Astrocyte of the spinal cord (primary cell): Measurements from ENCODE around the gene SLC12A3.
A peak's percentile ranks its signal among the peaks of the same experiment; 100 is the strongest.
"Not testable (repeated sequence)": the region's sequence is repeated elsewhere in the genome, so short reads cannot be mapped to it uniquely, and the experiment has no call there.

Experiments
- DNase-seq: peaks from one replicate; pipeline ENCODE4 v3.0.0; 2011; ENCODE audit warnings: low read depth, low spot score
- H3K4me3 ChIP-seq: 2 replicates; pipeline ENCODE4 v1.5.1; 2011; ENCODE audit warnings: low read depth, mild to moderate bottlenecking, low read length, moderate library complexity
- in situ Hi-C: cut with HindIII; loops from 2 replicates; pipeline ENCODE4 v1.10.0; 2017; ENCODE audit warnings: low sequenced_read_pairs
- TF ChIP-seq, protein P1 (sequence below): IDR thresholded peaks from 2 replicates; pipeline ENCODE4 v1.5.1; 2012; ENCODE audit warnings: low read depth, mild to moderate bottlenecking, low read length, inconsistent platforms

SLC12A3 gene

DNA sequence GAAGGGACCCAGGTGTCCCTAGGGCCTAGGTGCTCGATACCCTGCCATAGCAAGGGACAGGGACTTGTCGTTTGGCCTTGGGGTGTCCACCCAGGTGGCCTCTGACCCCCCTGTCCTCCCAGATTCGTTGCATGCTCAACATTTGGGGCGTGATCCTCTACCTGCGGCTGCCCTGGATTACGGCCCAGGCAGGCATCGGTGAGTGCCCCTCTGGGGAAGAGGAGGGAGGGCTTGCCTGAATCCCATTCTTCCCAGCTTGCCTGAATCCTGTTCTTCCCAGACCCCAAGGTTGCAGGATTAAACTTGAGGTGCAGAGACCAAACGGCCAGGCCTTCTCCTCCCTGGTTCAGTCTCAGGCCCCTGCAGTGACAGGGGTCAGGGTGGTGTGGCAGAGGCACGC, 3.2 kb downstream of the SLC12A3 start:
- no peak overlapping the region for H3K4me3 ChIP-seq
- no peak for DNase-seq
- in situ Hi-C loops, result no loop called here
- TF ChIP-seq, protein P1, sequence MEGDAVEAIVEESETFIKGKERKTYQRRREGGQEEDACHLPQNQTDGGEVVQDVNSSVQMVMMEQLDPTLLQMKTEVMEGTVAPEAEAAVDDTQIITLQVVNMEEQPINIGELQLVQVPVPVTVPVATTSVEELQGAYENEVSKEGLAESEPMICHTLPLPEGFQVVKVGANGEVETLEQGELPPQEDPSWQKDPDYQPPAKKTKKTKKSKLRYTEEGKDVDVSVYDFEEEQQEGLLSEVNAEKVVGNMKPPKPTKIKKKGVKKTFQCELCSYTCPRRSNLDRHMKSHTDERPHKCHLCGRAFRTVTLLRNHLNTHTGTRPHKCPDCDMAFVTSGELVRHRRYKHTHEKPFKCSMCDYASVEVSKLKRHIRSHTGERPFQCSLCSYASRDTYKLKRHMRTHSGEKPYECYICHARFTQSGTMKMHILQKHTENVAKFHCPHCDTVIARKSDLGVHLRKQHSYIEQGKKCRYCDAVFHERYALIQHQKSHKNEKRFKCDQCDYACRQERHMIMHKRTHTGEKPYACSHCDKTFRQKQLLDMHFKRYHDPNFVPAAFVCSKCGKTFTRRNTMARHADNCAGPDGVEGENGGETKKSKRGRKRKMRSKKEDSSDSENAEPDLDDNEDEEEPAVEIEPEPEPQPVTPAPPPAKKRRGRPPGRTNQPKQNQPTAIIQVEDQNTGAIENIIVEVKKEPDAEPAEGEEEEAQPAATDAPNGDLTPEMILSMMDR, result no peak

DNA sequence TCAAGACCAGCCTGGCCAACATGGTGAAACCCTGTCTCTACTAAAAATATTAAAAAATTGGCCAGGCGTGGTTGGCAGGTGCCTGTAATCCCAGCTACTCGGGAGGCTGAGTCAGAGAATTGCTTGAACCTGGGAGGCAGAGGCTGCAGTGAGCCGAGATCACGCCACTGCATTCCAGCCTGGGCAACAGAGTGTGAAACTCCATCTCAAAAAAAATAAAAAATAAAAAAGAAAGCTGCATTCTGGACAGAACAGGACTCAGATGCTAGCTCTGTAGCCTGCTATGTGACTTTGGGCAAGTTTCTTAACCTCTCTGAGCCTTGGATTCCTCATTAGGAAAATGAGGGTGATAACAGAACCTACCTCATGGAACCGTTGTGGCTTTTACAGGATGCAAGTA, 3.8 kb downstream of the SLC12A3 start:
- in situ Hi-C loops, H3K4me3 ChIP-seq, DNase-seq: not testable (repeated sequence)

DNA sequence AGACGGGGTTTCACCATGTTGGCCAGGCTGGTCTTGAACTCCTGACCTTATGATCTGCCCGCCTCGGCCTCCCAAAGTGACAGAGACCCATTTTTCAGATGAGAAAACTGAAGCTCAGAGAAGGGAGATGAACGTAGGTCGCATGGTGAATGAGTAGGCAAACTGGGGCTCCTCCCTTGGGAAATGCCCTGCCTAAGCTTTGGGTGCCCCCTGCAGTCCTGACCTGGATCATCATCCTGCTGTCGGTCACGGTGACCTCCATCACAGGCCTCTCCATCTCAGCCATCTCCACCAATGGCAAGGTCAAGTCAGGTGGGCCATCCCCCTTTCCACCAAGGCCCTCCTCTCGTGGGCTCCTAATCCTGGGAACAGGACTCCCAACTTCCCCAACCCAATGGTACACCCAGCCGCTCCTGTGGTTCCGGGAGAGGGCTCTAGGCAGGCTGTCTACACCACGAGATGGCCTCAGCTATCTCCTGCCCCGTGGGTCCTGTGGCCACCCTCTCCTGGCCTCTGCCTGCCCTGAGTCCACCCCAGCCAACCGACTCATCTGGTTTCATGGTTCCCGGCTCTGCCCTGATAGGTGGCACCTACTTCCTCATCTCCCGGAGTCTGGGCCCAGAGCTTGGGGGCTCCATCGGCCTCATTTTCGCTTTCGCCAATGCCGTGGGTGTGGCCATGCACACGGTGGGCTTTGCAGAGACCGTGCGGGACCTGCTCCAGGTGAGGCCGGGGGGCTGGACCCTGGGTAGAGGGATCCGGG, 4.7 kb downstream of the SLC12A3 start:
- no peak for DNase-seq
- TF ChIP-seq, protein P1, result peak; percentile 25
- no peak overlapping the region for H3K4me3 ChIP-seq
- in situ Hi-C loops, result no loop called here

DNA sequence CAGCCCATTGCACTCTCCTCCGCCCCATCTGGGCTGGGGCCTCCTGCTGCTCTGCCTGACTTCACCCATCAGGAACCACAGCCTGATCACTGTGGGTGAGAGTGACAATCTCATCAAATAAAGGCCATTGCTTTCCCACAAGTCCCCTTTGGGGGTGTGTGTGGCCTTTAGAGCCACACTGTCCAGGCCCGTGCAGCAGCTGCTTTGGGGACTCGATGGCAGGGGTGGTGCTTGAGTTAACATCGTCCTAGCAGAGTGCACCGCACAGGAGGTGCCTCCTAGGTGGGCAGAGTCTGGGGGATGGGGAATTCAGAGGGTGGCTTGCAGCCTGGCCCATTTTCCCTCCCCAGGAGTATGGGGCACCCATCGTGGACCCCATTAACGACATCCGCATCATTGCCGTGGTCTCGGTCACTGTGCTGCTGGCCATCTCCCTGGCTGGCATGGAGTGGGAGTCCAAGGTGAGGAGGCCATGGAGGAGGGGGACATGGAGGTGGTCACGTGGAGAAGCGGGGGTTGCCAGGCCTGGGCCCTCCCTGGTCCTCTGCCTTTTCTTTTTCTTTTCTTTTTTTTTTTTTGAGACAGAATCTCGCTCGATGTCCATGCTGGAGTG, 5.4 kb downstream of the SLC12A3 start:
- in situ Hi-C loops, result no loop called here
- TF ChIP-seq, protein P1, result no peak
- no peak overlapping the region for H3K4me3 ChIP-seq
- DNase-seq, result no peak

DNA sequence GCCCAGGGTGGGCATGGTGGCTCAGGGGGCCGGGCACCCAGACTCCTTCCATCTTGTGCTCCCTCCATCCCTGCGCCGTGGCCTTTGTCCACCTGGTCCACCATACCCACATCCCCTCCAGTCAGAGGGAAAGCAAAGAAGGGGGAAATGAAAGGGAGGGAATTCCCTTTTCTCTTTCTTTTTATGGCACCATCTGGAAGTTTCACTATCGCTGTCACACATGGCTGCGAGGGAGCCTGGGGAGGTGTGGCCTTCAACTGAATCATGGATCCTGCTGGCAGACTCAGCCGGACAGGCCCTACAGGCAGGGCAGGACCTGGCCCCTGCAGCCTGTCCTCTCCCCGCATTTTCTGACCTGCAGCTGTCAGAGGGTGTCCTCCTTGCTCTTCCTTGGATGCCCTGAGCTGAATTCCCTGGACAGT, 6.2 kb downstream of the SLC12A3 start:
- peak; percentile 13 for DNase-seq
- no peak overlapping the region for H3K4me3 ChIP-seq
- TF ChIP-seq, protein P1, result no peak
- in situ Hi-C loops, result no loop called here

DNA sequence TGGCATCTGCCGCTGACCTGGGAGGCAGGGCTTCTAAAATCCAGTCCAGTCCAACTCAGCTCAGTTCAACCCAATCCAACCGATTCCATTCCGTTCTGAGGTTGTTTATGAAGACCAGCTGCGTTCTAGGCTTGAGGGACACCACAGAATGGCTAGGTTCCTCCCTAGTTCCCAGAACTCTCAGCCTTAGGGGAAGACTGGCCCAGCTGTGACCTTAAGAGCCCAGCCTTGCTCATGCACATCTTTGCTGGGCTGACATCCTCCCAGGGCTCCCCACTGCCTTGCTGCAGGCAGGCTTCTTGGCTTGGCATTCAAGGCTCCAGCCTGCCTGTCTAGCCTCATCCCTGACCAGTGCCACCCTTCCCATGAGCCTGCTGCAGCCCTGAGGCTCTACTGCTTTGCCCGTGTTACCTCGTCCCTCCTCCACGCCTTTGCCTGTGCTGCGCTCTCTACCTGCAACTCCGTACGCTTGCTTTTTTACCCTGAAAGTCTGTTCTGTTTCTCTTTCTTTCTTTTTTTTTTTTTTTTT, 7.9 kb downstream of the SLC12A3 start:
- DNase-seq, result no peak
- H3K4me3 ChIP-seq, result no peak overlapping the region
- TF ChIP-seq, protein P1, result no peak
- in situ Hi-C loops, result no loop called here

DNA sequence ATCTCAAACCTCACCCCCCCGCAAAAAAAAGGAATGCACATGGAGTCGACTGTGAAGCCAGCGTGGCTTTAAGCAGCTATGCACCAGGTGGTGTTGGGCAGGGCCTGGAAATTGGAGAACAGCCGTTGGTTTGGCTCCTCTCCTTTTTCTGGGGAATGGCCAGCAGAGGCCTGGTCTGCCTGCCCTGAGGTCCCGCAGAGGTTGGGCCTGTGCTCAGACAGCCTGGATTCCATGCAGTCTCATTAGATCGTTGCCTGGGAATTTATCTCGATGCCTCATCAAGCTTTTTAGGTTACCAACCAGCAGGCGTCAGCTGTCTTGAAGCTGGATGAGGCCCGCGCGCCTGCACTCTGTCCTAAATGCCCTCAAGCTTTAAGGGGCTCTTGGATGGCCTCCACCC, 9.8 kb downstream of the SLC12A3 start:
- in situ Hi-C loops, result no loop called here

More for the DNA sequence above, 9.8 kb downstream of the SLC12A3 start:
- no peak overlapping the region for H3K4me3 ChIP-seq
- peak; percentile 19 for DNase-seq
- TF ChIP-seq, protein P1, result no peak
